HepG2 (cell line): Measurements from ENCODE around the gene FFAR1. TPM values are rescaled to one million over a fixed set of nuclear protein-coding genes. Genes with fewer than 3 reads are reported as not detected.

Experiments used
- ELF3 ChIP-seq: IDR thresholded peaks from 2 replicates; pipeline ENCODE4 v1.6.1; 2016; ENCODE audit warnings: missing genetic modification reagents, missing compliant biosample characterization
- EP300 ChIP-seq, 3 experiments: sonication (generic) in 1 of 3; formaldehyde crosslinking in 1 of 3; IDR thresholded peaks; 2 replicates each; pipeline versions ENCODE4 v1.5.1 to v1.6.1; 2011 to 2020; ENCODE audit warnings: low read depth in 2 of 3, low read length in 2 of 3, borderline replicate concordance in 1 of 3, improper control_type of control experiment in 1 of 3, mild to moderate bottlenecking in 1 of 3, missing genetic modification reagents in 1 of 3, moderate library complexity in 1 of 3
- FOXO1 ChIP-seq: sonication (generic); formaldehyde crosslinking; IDR thresholded peaks from 2 replicates; pipeline ENCODE4 v1.4.0; 2020; ENCODE audit warnings: missing genetic modification reagents
- FOXP1 ChIP-seq, 2 experiments: fragments of 450-650 bp in 1 of 2; IDR thresholded peaks; 2 replicates each; pipeline ENCODE4 v1.6.1; 2017 to 2018; ENCODE audit warnings: antibody characterized with exemption in 1 of 2
- HNF4A ChIP-seq: sonication (generic); formaldehyde crosslinking; IDR thresholded peaks from 2 replicates; pipeline ENCODE4 v1.4.0; 2020; ENCODE audit warnings: missing genetic modification reagents
- NKX3-1 ChIP-seq: sonication (generic); formaldehyde crosslinking; IDR thresholded peaks from 2 replicates; pipeline ENCODE4 v1.5.0; 2020; ENCODE audit warnings: missing genetic modification reagents
- PHF5A ChIP-seq: IDR thresholded peaks from one replicate; pipeline ENCODE4 v1.6.1; 2018; ENCODE audit warnings: low read depth, missing genetic modification reagents; ENCODE audit not compliant: unreplicated experiment
- PITX1 ChIP-seq: sonication (generic); formaldehyde crosslinking; IDR thresholded peaks from 2 replicates; pipeline ENCODE4 v1.5.1; 2020; ENCODE audit warnings: mild to moderate bottlenecking, missing genetic modification reagents
- ZFP37 ChIP-seq: sonication (generic); formaldehyde crosslinking; IDR thresholded peaks from 2 replicates; pipeline ENCODE4 v1.4.0; 2020; ENCODE audit warnings: missing genetic modification reagents, borderline replicate concordance
- ZNF430 ChIP-seq: sonication (generic); formaldehyde crosslinking; IDR thresholded peaks from 2 replicates; pipeline ENCODE4 v1.9.0; 2021; ENCODE audit warnings: mild to moderate bottlenecking, missing genetic modification reagents
- ZNF556 ChIP-seq: sonication (generic); formaldehyde crosslinking; IDR thresholded peaks from 2 replicates; pipeline ENCODE4 v1.4.0; 2020; ENCODE audit warnings: mild to moderate bottlenecking, missing genetic modification reagents, borderline replicate concordance
- ZSCAN20 ChIP-seq: sonication (generic); formaldehyde crosslinking; IDR thresholded peaks from 2 replicates; pipeline ENCODE4 v1.4.0; 2020; ENCODE audit warnings: missing genetic modification reagents, mild to moderate bottlenecking, borderline replicate concordance
- polyA plus RNA-seq, 8 experiments: library from polyadenylated mRNA; depleted of rRNA in 3 of 8; stranded (reverse) in 7 of 8; unstranded in 1 of 8; fragments of >200 nt; fragmentation: Illumina TruSeq in 4 of 8; extraction: Trizol in 4 of 8; gene quantifications; 2 replicates each; pipeline versions ENCODE4 v1.2.1 to v1.2.3, GENCODE V29; 2011 to 2016; ENCODE audit warnings: low read depth in 4 of 8, missing spikeins in 1 of 8, mixed read lengths in 1 of 8; ENCODE audit not compliant: insufficient read depth in 1 of 8
- total RNA-seq, 5 experiments: library from RNA; depleted of rRNA; stranded (reverse); fragments of >200 nt; fragmentation: Illumina TruSeq; extraction: Trizol; gene quantifications; 2 replicates each; pipeline ENCODE4 v1.2.3, GENCODE V29; 2016; ENCODE audit warnings: low read depth in 1 of 5
- TF ChIP-seq, protein P1 (sequence below): sonication (generic); formaldehyde crosslinking; IDR thresholded peaks from 2 replicates; pipeline ENCODE4 v1.4.0; 2020; ENCODE audit warnings: missing genetic modification reagents
- TF ChIP-seq, protein P2 (sequence below): sonication (generic); formaldehyde crosslinking; conservative IDR thresholded peaks from 2 replicates; pipeline ENCODE4 v1.4.0; 2020; ENCODE audit warnings: mild to moderate bottlenecking, missing genetic modification reagents, moderate library complexity
- TF ChIP-seq, protein P3 (sequence below): sonication (generic); formaldehyde crosslinking; IDR thresholded peaks from 2 replicates; pipeline ENCODE4 v1.9.0; 2022; ENCODE audit warnings: missing genetic modification reagents, mild to moderate bottlenecking, borderline replicate concordance
- TF ChIP-seq, protein P4 (sequence below): sonication (generic); formaldehyde crosslinking; IDR thresholded peaks from 2 replicates; pipeline ENCODE4 v1.4.0; 2020; ENCODE audit warnings: missing genetic modification reagents, borderline replicate concordance

The FFAR1 gene
- total and polyA plus RNA-seq, 2 of the 13 experiments (the other 11 are each of a cell fraction or from before 2014, with no cell fraction given) = not detected

DNA sequence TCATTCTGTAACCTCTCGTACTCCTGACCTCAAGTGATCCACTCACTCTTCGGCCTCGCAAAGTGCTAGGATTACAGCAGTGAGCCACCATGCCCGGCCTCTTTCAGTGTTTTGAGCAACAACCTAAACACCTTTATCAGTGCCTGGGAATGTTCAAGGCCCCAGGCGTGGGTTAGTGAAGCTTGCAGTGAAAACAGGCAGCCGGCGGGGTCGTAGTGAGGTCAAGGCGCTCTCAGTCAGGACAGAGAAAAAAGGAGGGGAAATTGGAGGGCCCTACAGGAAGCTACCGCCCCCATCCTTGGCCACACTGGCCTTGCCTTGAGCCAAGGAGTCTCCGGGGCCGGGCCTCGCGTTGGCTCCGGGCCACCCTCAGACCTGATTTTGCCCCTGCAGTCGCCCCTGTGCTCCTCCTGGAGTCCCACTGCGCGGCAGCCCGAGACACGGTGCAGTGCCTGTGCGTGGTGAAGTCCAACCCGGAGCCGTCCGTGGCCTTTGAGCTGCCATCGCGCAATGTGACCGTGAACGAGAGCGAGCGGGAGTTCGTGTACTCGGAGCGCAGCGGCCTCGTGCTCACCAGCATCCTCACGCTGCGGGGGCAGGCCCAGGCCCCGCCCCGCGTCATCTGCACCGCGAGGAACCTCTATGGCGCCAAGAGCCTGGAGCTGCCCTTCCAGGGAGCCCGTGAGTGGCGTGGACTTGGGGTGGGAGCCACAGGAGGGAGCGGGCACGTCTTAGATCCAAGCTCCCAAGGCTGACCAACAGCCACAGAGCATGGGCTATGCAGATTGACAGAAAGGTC lies 38.0 kb upstream of the FFAR1 start (continued):
- TF ChIP-seq, protein P1, sequence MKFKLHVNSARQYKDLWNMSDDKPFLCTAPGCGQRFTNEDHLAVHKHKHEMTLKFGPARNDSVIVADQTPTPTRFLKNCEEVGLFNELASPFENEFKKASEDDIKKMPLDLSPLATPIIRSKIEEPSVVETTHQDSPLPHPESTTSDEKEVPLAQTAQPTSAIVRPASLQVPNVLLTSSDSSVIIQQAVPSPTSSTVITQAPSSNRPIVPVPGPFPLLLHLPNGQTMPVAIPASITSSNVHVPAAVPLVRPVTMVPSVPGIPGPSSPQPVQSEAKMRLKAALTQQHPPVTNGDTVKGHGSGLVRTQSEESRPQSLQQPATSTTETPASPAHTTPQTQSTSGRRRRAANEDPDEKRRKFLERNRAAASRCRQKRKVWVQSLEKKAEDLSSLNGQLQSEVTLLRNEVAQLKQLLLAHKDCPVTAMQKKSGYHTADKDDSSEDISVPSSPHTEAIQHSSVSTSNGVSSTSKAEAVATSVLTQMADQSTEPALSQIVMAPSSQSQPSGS (CRISPR knock-in tag) = peak; percentile 36; the same call in 1 of the 2 replicates
- peak; percentile 68; the same call in 1 of the 2 replicates for TF ChIP-seq ZNF556 (CRISPR knock-in tag)
- no peak for TF ChIP-seq NKX3-1
- TF ChIP-seq HNF4A (CRISPR knock-in tag) = peak; percentile 67
- TF ChIP-seq, protein P2, sequence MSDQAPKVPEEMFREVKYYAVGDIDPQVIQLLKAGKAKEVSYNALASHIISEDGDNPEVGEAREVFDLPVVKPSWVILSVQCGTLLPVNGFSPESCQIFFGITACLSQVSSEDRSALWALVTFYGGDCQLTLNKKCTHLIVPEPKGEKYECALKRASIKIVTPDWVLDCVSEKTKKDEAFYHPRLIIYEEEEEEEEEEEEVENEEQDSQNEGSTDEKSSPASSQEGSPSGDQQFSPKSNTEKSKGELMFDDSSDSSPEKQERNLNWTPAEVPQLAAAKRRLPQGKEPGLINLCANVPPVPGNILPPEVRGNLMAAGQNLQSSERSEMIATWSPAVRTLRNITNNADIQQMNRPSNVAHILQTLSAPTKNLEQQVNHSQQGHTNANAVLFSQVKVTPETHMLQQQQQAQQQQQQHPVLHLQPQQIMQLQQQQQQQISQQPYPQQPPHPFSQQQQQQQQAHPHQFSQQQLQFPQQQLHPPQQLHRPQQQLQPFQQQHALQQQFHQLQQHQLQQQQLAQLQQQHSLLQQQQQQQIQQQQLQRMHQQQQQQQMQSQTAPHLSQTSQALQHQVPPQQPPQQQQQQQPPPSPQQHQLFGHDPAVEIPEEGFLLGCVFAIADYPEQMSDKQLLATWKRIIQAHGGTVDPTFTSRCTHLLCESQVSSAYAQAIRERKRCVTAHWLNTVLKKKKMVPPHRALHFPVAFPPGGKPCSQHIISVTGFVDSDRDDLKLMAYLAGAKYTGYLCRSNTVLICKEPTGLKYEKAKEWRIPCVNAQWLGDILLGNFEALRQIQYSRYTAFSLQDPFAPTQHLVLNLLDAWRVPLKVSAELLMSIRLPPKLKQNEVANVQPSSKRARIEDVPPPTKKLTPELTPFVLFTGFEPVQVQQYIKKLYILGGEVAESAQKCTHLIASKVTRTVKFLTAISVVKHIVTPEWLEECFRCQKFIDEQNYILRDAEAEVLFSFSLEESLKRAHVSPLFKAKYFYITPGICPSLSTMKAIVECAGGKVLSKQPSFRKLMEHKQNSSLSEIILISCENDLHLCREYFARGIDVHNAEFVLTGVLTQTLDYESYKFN = peak; percentile 78
- TF ChIP-seq PHF5A (CRISPR knock-in tag) = no peak
- TF ChIP-seq EP300 (IDR thresholded peaks at IDR 0.05; ENCODE audit: low read depth in 2 of 2, low read length in 2 of 2) = peak in 1 of 2 experiments; percentile 87; a peak in 2 of 4 replicates
- TF ChIP-seq EP300 (CRISPR knock-in tag; IDR thresholded peaks at IDR 0.05; ENCODE audit: borderline replicate concordance) = peak; percentile 59; the same call in 1 of the 2 replicates
- no peak for TF ChIP-seq ZSCAN20
- TF ChIP-seq ZFP37 (CRISPR knock-in tag) = no peak
- TF ChIP-seq PITX1 (CRISPR knock-in tag) = peak; percentile 68; the same call in 1 of the 2 replicates
- peak; percentile 84 for TF ChIP-seq FOXO1 (CRISPR knock-in tag)
- TF ChIP-seq ZNF430 (CRISPR knock-in tag) = peak; percentile 57; the same call in 1 of the 2 replicates
- TF ChIP-seq, protein P3, sequence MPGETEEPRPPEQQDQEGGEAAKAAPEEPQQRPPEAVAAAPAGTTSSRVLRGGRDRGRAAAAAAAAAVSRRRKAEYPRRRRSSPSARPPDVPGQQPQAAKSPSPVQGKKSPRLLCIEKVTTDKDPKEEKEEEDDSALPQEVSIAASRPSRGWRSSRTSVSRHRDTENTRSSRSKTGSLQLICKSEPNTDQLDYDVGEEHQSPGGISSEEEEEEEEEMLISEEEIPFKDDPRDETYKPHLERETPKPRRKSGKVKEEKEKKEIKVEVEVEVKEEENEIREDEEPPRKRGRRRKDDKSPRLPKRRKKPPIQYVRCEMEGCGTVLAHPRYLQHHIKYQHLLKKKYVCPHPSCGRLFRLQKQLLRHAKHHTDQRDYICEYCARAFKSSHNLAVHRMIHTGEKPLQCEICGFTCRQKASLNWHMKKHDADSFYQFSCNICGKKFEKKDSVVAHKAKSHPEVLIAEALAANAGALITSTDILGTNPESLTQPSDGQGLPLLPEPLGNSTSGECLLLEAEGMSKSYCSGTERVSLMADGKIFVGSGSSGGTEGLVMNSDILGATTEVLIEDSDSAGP (CRISPR knock-in tag) = peak; percentile 61; the same call in 1 of the 2 replicates
- TF ChIP-seq, protein P4, sequence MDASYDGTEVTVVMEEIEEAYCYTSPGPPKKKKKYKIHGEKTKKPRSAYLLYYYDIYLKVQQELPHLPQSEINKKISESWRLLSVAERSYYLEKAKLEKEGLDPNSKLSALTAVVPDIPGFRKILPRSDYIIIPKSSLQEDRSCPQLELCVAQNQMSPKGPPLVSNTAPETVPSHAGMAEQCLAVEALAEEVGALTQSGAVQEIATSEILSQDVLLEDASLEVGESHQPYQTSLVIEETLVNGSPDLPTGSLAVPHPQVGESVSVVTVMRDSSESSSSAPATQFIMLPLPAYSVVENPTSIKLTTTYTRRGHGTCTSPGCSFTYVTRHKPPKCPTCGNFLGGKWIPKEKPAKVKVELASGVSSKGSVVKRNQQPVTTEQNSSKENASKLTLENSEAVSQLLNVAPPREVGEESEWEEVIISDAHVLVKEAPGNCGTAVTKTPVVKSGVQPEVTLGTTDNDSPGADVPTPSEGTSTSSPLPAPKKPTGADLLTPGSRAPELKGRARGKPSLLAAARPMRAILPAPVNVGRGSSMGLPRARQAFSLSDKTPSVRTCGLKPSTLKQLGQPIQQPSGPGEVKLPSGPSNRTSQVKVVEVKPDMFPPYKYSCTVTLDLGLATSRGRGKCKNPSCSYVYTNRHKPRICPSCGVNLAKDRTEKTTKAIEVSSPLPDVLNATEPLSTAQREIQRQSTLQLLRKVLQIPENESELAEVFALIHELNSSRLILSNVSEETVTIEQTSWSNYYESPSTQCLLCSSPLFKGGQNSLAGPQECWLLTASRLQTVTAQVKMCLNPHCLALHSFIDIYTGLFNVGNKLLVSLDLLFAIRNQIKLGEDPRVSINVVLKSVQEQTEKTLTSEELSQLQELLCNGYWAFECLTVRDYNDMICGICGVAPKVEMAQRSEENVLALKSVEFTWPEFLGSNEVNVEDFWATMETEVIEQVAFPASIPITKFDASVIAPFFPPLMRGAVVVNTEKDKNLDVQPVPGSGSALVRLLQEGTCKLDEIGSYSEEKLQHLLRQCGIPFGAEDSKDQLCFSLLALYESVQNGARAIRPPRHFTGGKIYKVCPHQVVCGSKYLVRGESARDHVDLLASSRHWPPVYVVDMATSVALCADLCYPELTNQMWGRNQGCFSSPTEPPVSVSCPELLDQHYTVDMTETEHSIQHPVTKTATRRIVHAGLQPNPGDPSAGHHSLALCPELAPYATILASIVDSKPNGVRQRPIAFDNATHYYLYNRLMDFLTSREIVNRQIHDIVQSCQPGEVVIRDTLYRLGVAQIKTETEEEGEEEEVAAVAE = no peak
- no peak for TF ChIP-seq ELF3
- TF ChIP-seq FOXP1 (IDR thresholded peaks at IDR 0.05) = no peak
- peak; percentile 87 for TF ChIP-seq FOXP1 (CRISPR knock-in tag; IDR thresholded peaks at IDR 0.05)
